AG09319 (cell line): ENCODE results near the gene MAD1L1.

Experiments
- DNase-seq: peaks from one replicate; pipeline ENCODE4 v3.0.0-alpha.2; 2010; ENCODE audit warnings: low read depth; ENCODE audit errors: extremely low read depth
- TF ChIP-seq, protein P1 (sequence below): IDR thresholded peaks from 2 replicates; pipeline ENCODE4 v1.5.1; 2011; ENCODE audit warnings: low read depth, mild to moderate bottlenecking, inconsistent platforms, low read length, moderate library complexity

Gene MAD1L1

DNA sequence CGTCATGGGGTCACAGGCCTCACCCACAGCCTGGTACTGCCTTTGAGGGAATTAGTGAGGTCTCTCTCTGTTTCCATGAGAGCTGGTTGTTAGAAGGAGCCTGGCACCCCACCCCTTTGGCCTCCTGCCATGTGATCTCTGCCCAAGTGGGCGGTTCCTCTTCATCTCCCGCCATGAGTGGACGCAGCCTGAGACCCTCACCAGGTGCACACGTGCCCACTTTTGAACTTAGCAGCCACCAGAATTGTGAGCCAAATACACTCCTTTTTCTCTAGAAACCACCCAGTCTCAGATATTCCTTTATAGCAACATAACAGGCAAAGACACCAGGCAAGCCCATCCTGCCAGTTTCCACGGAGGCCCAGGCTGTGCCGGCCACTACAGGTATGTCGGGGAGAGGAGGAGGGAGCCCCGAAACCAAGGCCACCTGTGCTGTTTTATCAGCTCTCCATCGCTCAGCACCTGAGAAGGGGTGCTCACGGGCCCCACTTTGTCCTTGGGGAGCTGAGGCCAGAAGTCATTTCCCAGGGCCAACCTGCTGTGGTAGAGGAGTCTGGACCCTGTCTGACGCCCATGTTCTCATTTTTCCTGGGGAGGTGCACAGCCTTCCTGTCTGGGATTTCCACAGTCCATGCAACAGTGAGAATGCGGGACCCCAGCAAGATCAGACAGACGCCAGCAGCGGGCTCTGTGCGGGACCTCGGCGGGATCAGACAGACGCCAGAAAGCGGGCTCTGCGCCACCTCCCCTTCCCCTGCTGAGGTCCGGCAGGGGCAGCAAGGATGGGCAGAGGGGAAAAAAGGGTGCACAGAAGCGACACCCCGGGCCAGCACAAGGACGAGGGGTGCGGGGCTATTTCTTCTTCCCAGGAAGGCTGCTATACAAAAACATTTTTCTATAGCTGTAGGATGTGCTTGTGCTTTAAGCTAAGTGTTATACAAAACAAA, 342.2 kb downstream of the MAD1L1 start:
- DNase-seq: no peak
- TF ChIP-seq, protein P1, sequence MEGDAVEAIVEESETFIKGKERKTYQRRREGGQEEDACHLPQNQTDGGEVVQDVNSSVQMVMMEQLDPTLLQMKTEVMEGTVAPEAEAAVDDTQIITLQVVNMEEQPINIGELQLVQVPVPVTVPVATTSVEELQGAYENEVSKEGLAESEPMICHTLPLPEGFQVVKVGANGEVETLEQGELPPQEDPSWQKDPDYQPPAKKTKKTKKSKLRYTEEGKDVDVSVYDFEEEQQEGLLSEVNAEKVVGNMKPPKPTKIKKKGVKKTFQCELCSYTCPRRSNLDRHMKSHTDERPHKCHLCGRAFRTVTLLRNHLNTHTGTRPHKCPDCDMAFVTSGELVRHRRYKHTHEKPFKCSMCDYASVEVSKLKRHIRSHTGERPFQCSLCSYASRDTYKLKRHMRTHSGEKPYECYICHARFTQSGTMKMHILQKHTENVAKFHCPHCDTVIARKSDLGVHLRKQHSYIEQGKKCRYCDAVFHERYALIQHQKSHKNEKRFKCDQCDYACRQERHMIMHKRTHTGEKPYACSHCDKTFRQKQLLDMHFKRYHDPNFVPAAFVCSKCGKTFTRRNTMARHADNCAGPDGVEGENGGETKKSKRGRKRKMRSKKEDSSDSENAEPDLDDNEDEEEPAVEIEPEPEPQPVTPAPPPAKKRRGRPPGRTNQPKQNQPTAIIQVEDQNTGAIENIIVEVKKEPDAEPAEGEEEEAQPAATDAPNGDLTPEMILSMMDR: no peak

DNA sequence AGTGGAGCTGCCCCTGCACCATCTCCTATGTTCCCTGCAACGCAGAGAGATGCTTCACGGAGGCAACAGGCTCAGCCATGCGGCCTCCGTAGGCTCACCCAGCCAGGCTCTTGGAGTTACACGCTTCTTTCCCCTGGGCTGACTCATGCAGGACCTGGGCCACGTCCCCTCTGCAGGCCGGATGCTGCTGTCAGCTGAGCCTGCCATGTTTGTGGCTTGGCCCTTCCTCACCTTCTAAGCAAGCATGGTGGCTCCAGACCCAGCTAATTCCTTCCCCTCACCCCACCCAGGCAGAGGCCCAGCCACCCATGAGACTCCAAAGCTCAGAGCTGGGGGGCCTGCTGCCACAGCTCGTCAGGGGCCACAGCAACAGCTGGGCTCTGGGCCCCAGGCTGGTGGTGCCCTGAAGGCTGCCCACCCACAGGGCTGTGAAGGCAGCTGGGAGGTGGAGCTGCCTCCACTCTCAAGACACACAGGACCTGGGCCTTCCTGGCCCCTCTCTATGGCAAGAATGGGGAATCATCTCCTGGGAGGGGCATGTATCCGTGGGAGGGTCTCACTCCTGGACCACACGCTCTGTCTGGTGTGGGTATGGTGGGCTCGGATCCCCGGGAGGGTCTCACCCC, 343.1 kb downstream of the MAD1L1 start:
- no peak for DNase-seq
- TF ChIP-seq, protein P1: no peak

DNA sequence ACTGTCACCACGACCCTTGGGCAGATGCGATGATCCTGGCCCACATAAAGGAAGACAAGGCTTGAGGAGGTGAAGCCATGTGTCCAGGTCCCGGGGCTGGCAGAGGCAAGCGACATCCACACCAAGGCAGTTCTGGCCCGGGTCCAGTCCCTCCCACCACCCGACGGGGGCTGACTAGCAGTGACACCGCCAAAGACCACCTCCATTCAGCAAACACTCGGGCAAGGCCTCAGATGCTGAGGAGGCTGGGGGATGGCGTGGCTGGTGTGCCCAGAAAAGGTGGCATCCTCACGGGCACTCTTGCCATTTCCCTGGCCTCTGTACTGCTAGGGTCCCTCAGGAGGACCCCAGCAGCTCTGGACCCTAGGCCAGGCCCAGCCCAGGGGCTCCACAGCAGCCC, 343.7 kb downstream of the MAD1L1 start:
- no peak for DNase-seq
- TF ChIP-seq, protein P1: no peak

DNA sequence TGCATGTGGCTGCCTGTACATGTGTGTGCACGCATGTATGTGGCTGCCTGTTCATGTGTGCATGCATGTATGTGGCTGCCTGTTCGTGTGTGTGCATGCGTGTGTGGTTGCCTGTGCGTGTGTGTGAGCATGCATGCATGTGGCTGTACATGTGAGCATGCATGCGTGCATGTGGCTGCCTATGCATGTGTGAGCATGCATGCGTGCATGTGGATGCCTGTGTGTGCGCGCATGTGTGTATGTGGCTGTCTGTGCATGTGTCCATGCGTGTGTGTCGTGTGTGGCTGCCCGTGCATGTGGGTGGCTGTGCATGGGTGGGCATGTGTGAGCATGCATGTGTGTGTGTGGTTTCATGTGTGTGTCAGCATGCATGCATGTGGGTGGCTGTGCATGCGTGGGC, 344.3 kb downstream of the MAD1L1 start:
- DNase-seq: no peak
- TF ChIP-seq, protein P1: no peak

DNA sequence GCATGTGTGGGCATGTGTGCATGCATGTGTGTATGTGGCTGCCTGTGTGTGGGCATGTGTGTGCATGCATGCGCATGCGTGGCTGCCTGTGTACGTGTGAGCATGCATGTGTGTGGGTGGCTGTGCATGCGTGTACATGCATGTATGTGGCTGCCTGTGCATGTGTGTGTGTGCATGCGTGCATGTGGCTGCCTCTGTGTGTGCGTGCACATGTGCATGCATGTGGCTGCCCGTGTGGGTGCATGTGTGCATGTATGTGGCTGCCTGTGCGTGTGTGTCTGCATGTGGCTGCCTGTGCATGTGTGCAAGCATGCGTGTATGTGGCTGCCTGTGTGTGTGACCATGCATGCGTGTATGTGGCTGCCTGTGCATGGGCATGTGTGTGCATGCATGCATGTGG, 345.5 kb downstream of the MAD1L1 start:
- DNase-seq: no peak
- TF ChIP-seq, protein P1: no peak

DNA sequence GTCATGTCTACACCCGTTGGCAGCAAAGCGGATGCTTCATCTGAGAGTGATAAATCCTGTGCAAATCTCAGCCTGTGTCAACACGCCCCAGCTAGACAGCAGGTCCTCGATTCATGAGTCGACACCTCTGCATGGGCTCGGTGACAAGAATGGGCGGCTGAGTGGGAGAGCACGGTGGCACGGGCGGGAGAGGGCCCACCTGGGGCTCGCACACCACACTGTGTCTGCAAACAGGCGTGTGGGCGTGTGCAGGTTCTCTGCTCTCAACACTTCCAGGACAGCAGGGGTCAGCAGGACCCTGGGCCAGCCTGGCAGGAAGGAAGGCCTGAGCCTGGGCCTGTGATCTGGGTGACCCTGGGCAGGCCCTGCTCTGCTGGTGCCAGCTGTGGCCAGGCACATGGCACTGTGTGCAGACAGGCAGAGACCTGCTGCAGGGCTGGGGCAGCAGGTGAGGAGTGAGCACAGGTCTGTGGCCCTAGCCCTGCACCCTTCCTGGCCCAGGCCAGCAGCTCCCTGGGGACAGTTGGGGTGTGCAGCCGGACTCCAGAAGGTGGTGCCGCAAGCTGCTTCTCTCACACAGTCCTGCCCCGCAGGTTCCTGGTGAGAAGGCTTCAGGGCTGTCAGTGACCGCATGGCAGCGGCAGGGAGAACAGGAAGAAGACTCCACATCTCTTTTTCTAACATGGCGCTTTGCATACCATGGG, 346.2 kb downstream of the MAD1L1 start:
- no peak for DNase-seq
- TF ChIP-seq, protein P1: no peak
